Activated T-helper 17 cell treated with anti-CD3 and anti-CD28 coated beads, Interleukin-2, amount 50 U/mL, for 72 hours (primary cell): ENCODE results near the gene ITGA2. TPM values are rescaled to one million over a fixed set of nuclear protein-coding genes. Genes with fewer than 3 reads are reported as not detected.
"Not testable (repeated sequence)": the region's sequence is repeated elsewhere in the genome, so short reads cannot be mapped to it uniquely, and the experiment has no call there.

ENCODE experiments used
- ATAC-seq: fragments of 150-1000 bp; cut with Tn5 transposase; replicated peaks from 2 replicates; pipeline ENCODE4 v1.10.0; 2021; ENCODE audit warnings: mild to moderate bottlenecking, moderate library complexity
- H3K27ac Mint-ChIP-seq: one replicate; pipeline ENCODE4 v1.8.0; 2022; ENCODE audit warnings: mixed read lengths
- H3K27me3 Mint-ChIP-seq: one replicate; pipeline ENCODE4 v1.8.0; 2022; ENCODE audit warnings: mixed read lengths
- H3K36me3 Mint-ChIP-seq: one replicate; pipeline ENCODE4 v1.8.0; 2022; ENCODE audit warnings: low read depth, mild to moderate bottlenecking, mixed read lengths
- H3K4me1 Mint-ChIP-seq: one replicate; pipeline ENCODE4 v1.8.0; 2022; ENCODE audit warnings: mixed read lengths
- H3K4me3 Mint-ChIP-seq: one replicate; pipeline ENCODE4 v1.8.0; 2022; ENCODE audit warnings: mild to moderate bottlenecking, mixed read lengths
- H3K9me3 Mint-ChIP-seq: one replicate; pipeline ENCODE4 v1.8.0; 2022; ENCODE audit warnings: mixed read lengths
- total RNA-seq, 2 donors: library from RNA; stranded (reverse); gene quantifications; one replicate each; pipeline ENCODE4 v1.2.3, GENCODE V29; 2022

Gene ITGA2
- total RNA-seq, 2 donors from 2014 or later = 2.3 to 8.6 TPM

- H3K27ac Mint-ChIP-seq = no peak overlapping the region
- peaks cover 27% of the 10 kb centered on the region for H3K4me1 Mint-ChIP-seq
- ATAC-seq = no peak
Measured at GRCh38 chr5:53105611-53106300, 116.6 kb downstream of the ITGA2 start.

GRCh38 chr5:53109056-53109442, 119.9 kb downstream of the ITGA2 start:
- peaks cover 33% of the 10 kb centered on the region for H3K36me3 Mint-ChIP-seq
- peaks cover 23% of the 10 kb centered on the region for H3K4me1 Mint-ChIP-seq
- H3K27ac Mint-ChIP-seq = peak overlapping the region; percentile 97
- peak overlapping the region; percentile 97 for H3K4me3 Mint-ChIP-seq
- peak; percentile 3 for ATAC-seq
- no peaks in the 10 kb centered on the region for H3K9me3 Mint-ChIP-seq
- no peaks in the 10 kb centered on the region for H3K27me3 Mint-ChIP-seq

More at GRCh38 chr5:53105611-53106300, 116.6 kb downstream of the ITGA2 start:
- peaks cover 66% of the 10 kb centered on the region for H3K36me3 Mint-ChIP-seq
- no peak overlapping the region for H3K4me3 Mint-ChIP-seq
- H3K27me3 Mint-ChIP-seq = no peaks in the 10 kb centered on the region
- no peaks in the 10 kb centered on the region for H3K9me3 Mint-ChIP-seq

GRCh38 chr5:53109443-53110127, 120.4 kb downstream of the ITGA2 start, which contains the start of gene MOCS2:
Gene MOCS2 (minus strand): TSS chr5:53109757. CDS start chr5:53107174, 2,583 bp downstream.
- Mint-ChIP-seq H3K27me3 (no peaks in the 10 kb centered on the region), H3K27ac (peak within 1 kb of the TSS; percentile 97), H3K4me3 (peak within 1 kb of the TSS; percentile 97), H3K4me1 (peaks cover 23% of the 10 kb centered on the region), H3K36me3 (peaks cover 29% of the 10 kb centered on the region), H3K9me3 (no peaks in the 10 kb centered on the region)
- ATAC-seq = peak; percentile 99

GRCh38 chr5:53110156-53110555, 121.0 kb downstream of the ITGA2 start:
- peak; percentile 10 for ATAC-seq
- Mint-ChIP-seq H3K27me3 (no peaks in the 10 kb centered on the region), H3K36me3 (peaks cover 23% of the 10 kb centered on the region), H3K9me3 (no peaks in the 10 kb centered on the region), H3K4me1 (peaks cover 23% of the 10 kb centered on the region), H3K4me3 (peak overlapping the region; percentile 97), H3K27ac (peak overlapping the region; percentile 97)

GRCh38 chr5:53111139-53111538, 122.0 kb downstream of the ITGA2 start:
- Mint-ChIP-seq H3K27ac (no peak overlapping the region), H3K4me3 (peak overlapping the region; percentile 97), H3K4me1 (peaks cover 19% of the 10 kb centered on the region), H3K9me3 (no peaks in the 10 kb centered on the region), H3K36me3 (peaks cover 13% of the 10 kb centered on the region), H3K27me3 (no peaks in the 10 kb centered on the region)
- no peak for ATAC-seq

GRCh38 chr5:53112307-53112706, 123.2 kb downstream of the ITGA2 start:
- H3K27me3 Mint-ChIP-seq, H3K9me3 Mint-ChIP-seq, H3K4me3 Mint-ChIP-seq, H3K27ac Mint-ChIP-seq, ATAC-seq, H3K36me3 Mint-ChIP-seq: not testable (repeated sequence)
- peaks cover 11% of the 10 kb centered on the region for H3K4me1 Mint-ChIP-seq

GRCh38 chr5:53112909-53113308, 123.8 kb downstream of the ITGA2 start:
- Mint-ChIP-seq H3K36me3 (no peaks in the 10 kb centered on the region), H3K27ac (no peak overlapping the region), H3K9me3 (no peaks in the 10 kb centered on the region), H3K27me3 (no peaks in the 10 kb centered on the region), H3K4me1 (peaks cover 7% of the 10 kb centered on the region), H3K4me3 (no peak overlapping the region)
- ATAC-seq = no peak

- ATAC-seq = no peak
- Mint-ChIP-seq H3K4me1 (peaks cover 7% of the 10 kb centered on the region), H3K27me3 (peaks cover 5% of the 10 kb centered on the region), H3K4me3 (no peak overlapping the region), H3K36me3 (no peaks in the 10 kb centered on the region), H3K9me3 (no peaks in the 10 kb centered on the region), H3K27ac (no peak overlapping the region)
Measured at GRCh38 chr5:53113947-53114346, 124.8 kb downstream of the ITGA2 start.

GRCh38 chr5:53114988-53115387, 125.8 kb downstream of the ITGA2 start:
- peaks cover 7% of the 10 kb centered on the region for H3K4me1 Mint-ChIP-seq
- no peak overlapping the region for H3K4me3 Mint-ChIP-seq
- peaks cover 5% of the 10 kb centered on the region for H3K27me3 Mint-ChIP-seq
- no peak overlapping the region for H3K27ac Mint-ChIP-seq
- H3K9me3 Mint-ChIP-seq = no peaks in the 10 kb centered on the region
- no peaks in the 10 kb centered on the region for H3K36me3 Mint-ChIP-seq
- ATAC-seq = no peak

- Mint-ChIP-seq H3K36me3 (no peaks in the 10 kb centered on the region), H3K4me3 (no peak overlapping the region), H3K27ac (no peak overlapping the region), H3K4me1 (no peaks in the 10 kb centered on the region), H3K9me3 (no peaks in the 10 kb centered on the region), H3K27me3 (peaks cover 5% of the 10 kb centered on the region)
- no peak for ATAC-seq
Measured at GRCh38 chr5:53116597-53116996, 127.4 kb downstream of the ITGA2 start.

GRCh38 chr5:53118879-53119278, 129.7 kb downstream of the ITGA2 start:
- H3K4me1 Mint-ChIP-seq = no peaks in the 10 kb centered on the region
- peaks cover 5% of the 10 kb centered on the region for H3K27me3 Mint-ChIP-seq
- H3K27ac Mint-ChIP-seq = no peak overlapping the region
- no peaks in the 10 kb centered on the region for H3K36me3 Mint-ChIP-seq
- no peak overlapping the region for H3K4me3 Mint-ChIP-seq
- H3K9me3 Mint-ChIP-seq = no peaks in the 10 kb centered on the region
- no peak for ATAC-seq

- H3K4me1 Mint-ChIP-seq = no peaks in the 10 kb centered on the region
- no peak overlapping the region for H3K4me3 Mint-ChIP-seq
- peaks cover 5% of the 10 kb centered on the region for H3K27me3 Mint-ChIP-seq
- no peaks in the 10 kb centered on the region for H3K36me3 Mint-ChIP-seq
- no peaks in the 10 kb centered on the region for H3K9me3 Mint-ChIP-seq
- ATAC-seq = no peak
- no peak overlapping the region for H3K27ac Mint-ChIP-seq
Measured at GRCh38 chr5:53120165-53120564, 131.0 kb downstream of the ITGA2 start.

- no peak overlapping the region for H3K27ac Mint-ChIP-seq
- peaks cover 10% of the 10 kb centered on the region for H3K27me3 Mint-ChIP-seq
- no peaks in the 10 kb centered on the region for H3K36me3 Mint-ChIP-seq
- no peak overlapping the region for H3K4me3 Mint-ChIP-seq
- no peak for ATAC-seq
- H3K9me3 Mint-ChIP-seq = no peaks in the 10 kb centered on the region
- no peaks in the 10 kb centered on the region for H3K4me1 Mint-ChIP-seq
Measured at GRCh38 chr5:53123702-53124101, 134.6 kb downstream of the ITGA2 start.

- H3K4me3 Mint-ChIP-seq = no peak overlapping the region
- H3K9me3 Mint-ChIP-seq = no peaks in the 10 kb centered on the region
- H3K4me1 Mint-ChIP-seq = no peaks in the 10 kb centered on the region
- peaks cover 9% of the 10 kb centered on the region for H3K27me3 Mint-ChIP-seq
- peak; percentile 28 for ATAC-seq
- H3K36me3 Mint-ChIP-seq = no peaks in the 10 kb centered on the region
- H3K27ac Mint-ChIP-seq = no peak overlapping the region
Measured at GRCh38 chr5:53126521-53126920, 137.4 kb downstream of the ITGA2 start.

GRCh38 chr5:53127107-53127506, 138.0 kb downstream of the ITGA2 start:
- no peaks in the 10 kb centered on the region for H3K36me3 Mint-ChIP-seq
- H3K4me3 Mint-ChIP-seq = no peak overlapping the region
- no peak for ATAC-seq
- H3K4me1 Mint-ChIP-seq = no peaks in the 10 kb centered on the region
- H3K9me3 Mint-ChIP-seq = no peaks in the 10 kb centered on the region
- no peak overlapping the region for H3K27ac Mint-ChIP-seq
- peaks cover 9% of the 10 kb centered on the region for H3K27me3 Mint-ChIP-seq
